Measurements from ENCODE around the gene GNPAT. TPM values are rescaled to one million over a fixed set of nuclear protein-coding genes. Genes with fewer than 3 reads are reported as not detected.
A peak's percentile ranks its signal among the peaks of the same experiment; 100 is the strongest.

GNPAT gene
- 37.9 and 51.7 TPM in 2 replicates for total RNA-seq (2014; rRNA removed; shearing (Covaris generic))
- 54.9 and 58.5 TPM in 2 replicates for total RNA-seq (2022)
- Bru-seq, nascent RNA: percentile 79 among the genes with signal in this experiment
- BruChase-seq, experiment 1, labeled RNA remaining after a 6-hour chase: percentile 87 among the genes with signal in this experiment
- BruChase-seq, experiment 2, labeled RNA remaining after a 2-hour chase: percentile 81 among the genes with signal in this experiment
- long read RNA-seq, transcript GNPAT-201 (16 exons, 2,643 nt): major isoform, 138 of 179 reads
- long read RNA-seq, partial matches to known transcripts: 7 of 179 reads
- long read RNA-seq, other reads (novel, unspliced or antisense): 33 of 179 reads

GRCh38 chr1:231240883-231241735 lies at the start of gene GNPAT:
TSS of gene GNPAT (plus strand) at chr1:231241212. CDS start at chr1:231241379, 167 bp downstream.
- Histone ChIP-seq H3K4me3 (ENCODE audit: low read depth, low read length, poor library complexity, severe bottlenecking) (peak within 1 kb of the TSS; percentile 97), H3K79me2 (ENCODE audit: insufficient read depth, low read depth, low read length) (peaks cover 66% of the 10 kb centered on the region), H3K27ac (ENCODE audit: low read depth, low read length, poor library complexity, severe bottlenecking) (peak within 1 kb of the TSS; percentile 60), H2AFZ (ENCODE audit: low read length) (peak within 1 kb of the TSS; percentile 91), H4K20me1 (ENCODE audit: insufficient read depth, low read length) (no peaks in the 10 kb centered on the region), H3K4me2 (ENCODE audit: low read length) (peak within 1 kb of the TSS; percentile 96), H3K4me1 (ENCODE audit: insufficient read depth, low read length, poor library complexity, severe bottlenecking) (peaks cover 25% of the 10 kb centered on the region), H3K9me2 (ENCODE audit: insufficient read depth, low read length) (no peaks in the 10 kb centered on the region), H3K36me3 (ENCODE audit: insufficient read depth, low read length) (peaks cover 47% of the 10 kb centered on the region), H3K9me3 (ENCODE audit: low read length) (no peaks in the 10 kb centered on the region)
- TF ChIP-seq, protein P1, sequence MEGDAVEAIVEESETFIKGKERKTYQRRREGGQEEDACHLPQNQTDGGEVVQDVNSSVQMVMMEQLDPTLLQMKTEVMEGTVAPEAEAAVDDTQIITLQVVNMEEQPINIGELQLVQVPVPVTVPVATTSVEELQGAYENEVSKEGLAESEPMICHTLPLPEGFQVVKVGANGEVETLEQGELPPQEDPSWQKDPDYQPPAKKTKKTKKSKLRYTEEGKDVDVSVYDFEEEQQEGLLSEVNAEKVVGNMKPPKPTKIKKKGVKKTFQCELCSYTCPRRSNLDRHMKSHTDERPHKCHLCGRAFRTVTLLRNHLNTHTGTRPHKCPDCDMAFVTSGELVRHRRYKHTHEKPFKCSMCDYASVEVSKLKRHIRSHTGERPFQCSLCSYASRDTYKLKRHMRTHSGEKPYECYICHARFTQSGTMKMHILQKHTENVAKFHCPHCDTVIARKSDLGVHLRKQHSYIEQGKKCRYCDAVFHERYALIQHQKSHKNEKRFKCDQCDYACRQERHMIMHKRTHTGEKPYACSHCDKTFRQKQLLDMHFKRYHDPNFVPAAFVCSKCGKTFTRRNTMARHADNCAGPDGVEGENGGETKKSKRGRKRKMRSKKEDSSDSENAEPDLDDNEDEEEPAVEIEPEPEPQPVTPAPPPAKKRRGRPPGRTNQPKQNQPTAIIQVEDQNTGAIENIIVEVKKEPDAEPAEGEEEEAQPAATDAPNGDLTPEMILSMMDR (conservative IDR thresholded peaks at IDR 0.05; ENCODE audit: low read length): no peak
- no peak for TF ChIP-seq EZH2phosphoT487 (IDR thresholded peaks at IDR 0.05; ENCODE audit: borderline replicate concordance, low read depth, low read length)
- intact Hi-C loops (cut with micrococcal nuclease; ENCODE audit: unreplicated experiment): loop anchor here (2.0 to 5.0 kb wide), 2 partner anchors 94 to 181 kb away; partner anchors contain the start of gene EGLN1
- no TSS peak for BruUV-seq (replicated peaks)
- peak; percentile 90 for DNase-seq (ENCODE audit: low spot score)
- ChIA-PET CTCF (ENCODE audit: unreplicated experiment) (interaction anchor here (0.6 to 1.5 kb wide), 3 partner anchors 9 to 252 kb away, joined by 3 read pairs; partner anchors contain the start of gene EXOC8), POLR2A (interaction anchor here (0.7 to 2.5 kb wide), 14 partner anchors 7 to 97 kb away, joined by 3 to 12 read pairs (median 4); partner anchors contain the start of genes EXOC8 and SPRTN)

DNA sequence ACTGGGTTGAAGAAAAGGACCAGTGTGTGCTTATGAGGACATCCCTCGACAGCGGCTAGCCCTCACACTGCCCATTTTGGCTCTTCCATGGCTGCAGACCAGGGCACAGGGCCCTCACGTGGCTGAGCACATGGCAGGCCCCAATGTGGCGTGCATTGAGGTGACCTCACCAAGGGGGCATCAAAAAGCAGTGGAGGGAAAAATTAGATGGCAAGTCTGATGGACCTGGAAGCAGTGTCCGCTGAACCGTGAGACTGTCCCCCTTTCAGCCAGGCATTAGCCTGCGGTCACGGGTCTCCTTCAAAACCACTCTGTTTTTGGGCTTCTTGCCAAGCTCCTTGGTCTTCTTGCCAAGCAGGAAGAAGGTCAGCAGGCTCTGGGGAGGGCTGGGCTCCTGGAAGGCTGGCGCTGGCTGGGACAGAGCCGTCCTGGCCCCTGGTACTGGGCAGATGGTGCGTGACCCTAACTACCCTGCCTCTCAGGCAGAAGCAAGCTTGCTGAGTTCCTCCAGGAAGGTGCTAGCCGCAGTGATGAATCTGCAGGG lies 48.3 kb upstream of the GNPAT start:
- no peak for DNase-seq (ENCODE audit: low spot score)
- no TSS peak for BruUV-seq (replicated peaks)
- H3K9me2 ChIP-seq (ENCODE audit: insufficient read depth, low read length): no peaks in the 10 kb centered on the region
- no peaks in the 10 kb centered on the region for H3K79me2 ChIP-seq (ENCODE audit: insufficient read depth, low read depth, low read length)
- TF ChIP-seq, protein P1 (conservative IDR thresholded peaks at IDR 0.05; ENCODE audit: low read length): no peak
- no peak for TF ChIP-seq EZH2phosphoT487 (IDR thresholded peaks at IDR 0.05; ENCODE audit: borderline replicate concordance, low read depth, low read length)
- CTCF ChIA-PET (ENCODE audit: unreplicated experiment): no interaction called here
- H3K4me1 ChIP-seq (ENCODE audit: insufficient read depth, low read length, poor library complexity, severe bottlenecking): no peaks in the 10 kb centered on the region
- H4K20me1 ChIP-seq (ENCODE audit: insufficient read depth, low read length): no peaks in the 10 kb centered on the region
- intact Hi-C loops (cut with micrococcal nuclease; ENCODE audit: unreplicated experiment): no loop called here
- no peaks in the 10 kb centered on the region for H3K36me3 ChIP-seq (ENCODE audit: insufficient read depth, low read length)
- POLR2A ChIA-PET: no interaction called here
- H3K4me2 ChIP-seq (ENCODE audit: low read length): no peak overlapping the region
- no peaks in the 10 kb centered on the region for H3K9me3 ChIP-seq (ENCODE audit: low read length)
- no peak overlapping the region for H3K27ac ChIP-seq (ENCODE audit: low read depth, low read length, poor library complexity, severe bottlenecking)
- no peak overlapping the region for H2AFZ ChIP-seq (ENCODE audit: low read length)
- H3K4me3 ChIP-seq (ENCODE audit: low read depth, low read length, poor library complexity, severe bottlenecking): no peak overlapping the region

Measured in OCI-LY7 (cell line).